WTC11 (cell line): Measurements from ENCODE around the gene ACP5. TPM values are rescaled to one million over a fixed set of nuclear protein-coding genes. Genes with fewer than 3 reads are reported as not detected.
A peak's percentile ranks its signal among the peaks of the same experiment; 100 is the strongest.

Experiments used
- ATAC-seq: fragments of 200-7000 bp; cut with Tn5 transposase; 2 replicates; pipeline ENCODE4 v1.10.0; 2021; ENCODE audit warnings: mild to moderate bottlenecking, moderate library complexity
- CTCF ChIA-PET: fragments of 300-600 bp; sonication (Branson Sonifier 250); formaldehyde crosslinking; loops from one replicate; lab custom pipeline; 2021; ENCODE audit warnings: antibody characterized with exemption; lab: Charles Lee
- POLR2A ChIA-PET: fragments of 350-600 bp; sonication (Branson Sonifier 250); formaldehyde crosslinking; loops from one replicate; lab custom pipeline; 2021; ENCODE audit warnings: antibody characterized with exemption; lab: Charles Lee
- DNase-seq: peaks from one replicate; pipeline ENCODE4 v3.0.0; 2021; ENCODE audit warnings: low spot score
- H3K27ac Mint-ChIP-seq: 2 replicates; pipeline ENCODE4 v1.8.0; 2021; ENCODE audit warnings: mixed read lengths
- H3K27me3 Mint-ChIP-seq: 2 replicates; pipeline ENCODE4 v1.8.0; 2021; ENCODE audit warnings: low read depth, mild to moderate bottlenecking, moderate library complexity, mixed read lengths
- H3K36me3 Mint-ChIP-seq: 2 replicates; pipeline ENCODE4 v1.8.0; 2021; ENCODE audit warnings: mixed read lengths
- H3K4me1 Mint-ChIP-seq: 2 replicates; pipeline ENCODE4 v1.8.0; 2022; ENCODE audit warnings: mixed read lengths
- H3K4me3 Mint-ChIP-seq: 2 replicates; pipeline ENCODE4 v1.8.0; 2021; ENCODE audit warnings: mild to moderate bottlenecking, moderate library complexity, mixed read lengths
- H3K9me3 Mint-ChIP-seq: 2 replicates; pipeline ENCODE4 v1.8.0; 2021; ENCODE audit warnings: mixed read lengths
- CREB1 ChIP-seq: sonication (generic); formaldehyde crosslinking; IDR thresholded peaks from 2 replicates; pipeline ENCODE4 v1.8.0; 2023; ENCODE audit warnings: mild to moderate bottlenecking, missing genetic modification reagents
- ELF4 ChIP-seq: sonication (generic); formaldehyde crosslinking; IDR thresholded peaks from 2 replicates; pipeline ENCODE4 v1.8.1; 2022; ENCODE audit warnings: low read depth, mild to moderate bottlenecking, moderate library complexity, missing genetic modification reagents
- GRHL2 ChIP-seq: fragments of 250-450 bp; sonication (Bioruptor Pico); IDR thresholded peaks from 2 replicates; pipeline ENCODE4 v1.8.0; 2022; ENCODE audit warnings: mild to moderate bottlenecking, moderate library complexity; ENCODE audit not compliant: insufficient replicate concordance, severe bottlenecking
- MXD4 ChIP-seq: fragments of 250-450 bp; sonication (Bioruptor Pico); IDR thresholded peaks from 2 replicates; pipeline ENCODE4 v1.8.0; 2021; ENCODE audit warnings: mild to moderate bottlenecking, moderate library complexity, borderline replicate concordance
- NR2C2 ChIP-seq: sonication (generic); formaldehyde crosslinking; IDR thresholded peaks from 2 replicates; pipeline ENCODE4 v1.8.0; 2022; ENCODE audit warnings: mild to moderate bottlenecking, missing genetic modification reagents
- NR3C1 ChIP-seq: sonication (generic); formaldehyde crosslinking; conservative IDR thresholded peaks from 2 replicates; pipeline ENCODE4 v1.8.1; 2023; ENCODE audit warnings: low read depth, mild to moderate bottlenecking, missing genetic modification reagents
- RORB ChIP-seq: fragments of 250-450 bp; sonication (Bioruptor Pico); IDR thresholded peaks from 2 replicates; pipeline ENCODE4 v1.9.0; 2021; ENCODE audit warnings: mild to moderate bottlenecking
- ZBTB21 ChIP-seq: sonication (generic); formaldehyde crosslinking; IDR thresholded peaks from 2 replicates; pipeline ENCODE4 v1.8.1; 2023; ENCODE audit warnings: mild to moderate bottlenecking, missing genetic modification reagents, borderline replicate concordance
- ZNF121 ChIP-seq: sonication (generic); formaldehyde crosslinking; IDR thresholded peaks from 2 replicates; pipeline ENCODE4 v1.8.0; 2023; ENCODE audit warnings: missing genetic modification reagents
- ZNF671 ChIP-seq: fragments of 250-450 bp; sonication (Bioruptor Pico); IDR thresholded peaks from 2 replicates; pipeline ENCODE4 v1.8.0; 2021; ENCODE audit warnings: mild to moderate bottlenecking
- total RNA-seq: library from RNA; stranded (reverse); gene quantifications from 3 replicates; pipeline ENCODE4 v1.2.3, GENCODE V29; 2021
- TF ChIP-seq, protein P1 (sequence below): sonication (generic); formaldehyde crosslinking; IDR thresholded peaks from 2 replicates; pipeline ENCODE4 v1.8.1; 2023; ENCODE audit warnings: mild to moderate bottlenecking, moderate library complexity, missing genetic modification reagents
- TF ChIP-seq, protein P2 (sequence below): fragments of 250-450 bp; sonication (Bioruptor Pico); IDR thresholded peaks from 2 replicates; pipeline ENCODE4 v1.9.0; 2021; ENCODE audit warnings: mild to moderate bottlenecking
- TF ChIP-seq, protein P3 (sequence below): sonication (generic); formaldehyde crosslinking; IDR thresholded peaks from 2 replicates; pipeline ENCODE4 v1.8.0; 2022; ENCODE audit warnings: mild to moderate bottlenecking, missing genetic modification reagents
- TF ChIP-seq, protein P4 (sequence below): sonication (generic); formaldehyde crosslinking; conservative IDR thresholded peaks from 2 replicates; pipeline ENCODE4 v1.8.1; 2022; ENCODE audit warnings: mild to moderate bottlenecking, missing genetic modification reagents
- TF ChIP-seq, protein P5 (sequence below): fragments of 250-450 bp; sonication (Bioruptor Pico); IDR thresholded peaks from 2 replicates; pipeline ENCODE4 v1.8.0; 2021; ENCODE audit warnings: mild to moderate bottlenecking
- TF ChIP-seq, protein P6 (sequence below): sonication (generic); formaldehyde crosslinking; IDR thresholded peaks from 2 replicates; pipeline ENCODE4 v1.8.1; 2023; ENCODE audit warnings: mild to moderate bottlenecking, missing genetic modification reagents, moderate library complexity
- TF ChIP-seq, protein P7 (sequence below): sonication (generic); formaldehyde crosslinking; IDR thresholded peaks from 2 replicates; pipeline ENCODE4 v1.8.1; 2023; ENCODE audit warnings: mild to moderate bottlenecking, missing genetic modification reagents, moderate library complexity
- TF ChIP-seq, protein P8 (sequence below): sonication (generic); formaldehyde crosslinking; IDR thresholded peaks from 2 replicates; pipeline ENCODE4 v1.8.0; 2022; ENCODE audit warnings: mild to moderate bottlenecking, missing genetic modification reagents
- TF ChIP-seq, protein P9 (sequence below): fragments of 250-450 bp; sonication (Bioruptor Pico); IDR thresholded peaks from 2 replicates; pipeline ENCODE4 v2.1.2; 2022; ENCODE audit warnings: mild to moderate bottlenecking, moderate library complexity
- TF ChIP-seq, protein P10 (sequence below): sonication (generic); formaldehyde crosslinking; IDR thresholded peaks from 2 replicates; pipeline ENCODE4 v1.8.0; 2022; ENCODE audit warnings: mild to moderate bottlenecking, missing genetic modification reagents

ACP5 gene
- total RNA-seq, 1 experiment from 2014 or later = 8.6 TPM

DNA sequence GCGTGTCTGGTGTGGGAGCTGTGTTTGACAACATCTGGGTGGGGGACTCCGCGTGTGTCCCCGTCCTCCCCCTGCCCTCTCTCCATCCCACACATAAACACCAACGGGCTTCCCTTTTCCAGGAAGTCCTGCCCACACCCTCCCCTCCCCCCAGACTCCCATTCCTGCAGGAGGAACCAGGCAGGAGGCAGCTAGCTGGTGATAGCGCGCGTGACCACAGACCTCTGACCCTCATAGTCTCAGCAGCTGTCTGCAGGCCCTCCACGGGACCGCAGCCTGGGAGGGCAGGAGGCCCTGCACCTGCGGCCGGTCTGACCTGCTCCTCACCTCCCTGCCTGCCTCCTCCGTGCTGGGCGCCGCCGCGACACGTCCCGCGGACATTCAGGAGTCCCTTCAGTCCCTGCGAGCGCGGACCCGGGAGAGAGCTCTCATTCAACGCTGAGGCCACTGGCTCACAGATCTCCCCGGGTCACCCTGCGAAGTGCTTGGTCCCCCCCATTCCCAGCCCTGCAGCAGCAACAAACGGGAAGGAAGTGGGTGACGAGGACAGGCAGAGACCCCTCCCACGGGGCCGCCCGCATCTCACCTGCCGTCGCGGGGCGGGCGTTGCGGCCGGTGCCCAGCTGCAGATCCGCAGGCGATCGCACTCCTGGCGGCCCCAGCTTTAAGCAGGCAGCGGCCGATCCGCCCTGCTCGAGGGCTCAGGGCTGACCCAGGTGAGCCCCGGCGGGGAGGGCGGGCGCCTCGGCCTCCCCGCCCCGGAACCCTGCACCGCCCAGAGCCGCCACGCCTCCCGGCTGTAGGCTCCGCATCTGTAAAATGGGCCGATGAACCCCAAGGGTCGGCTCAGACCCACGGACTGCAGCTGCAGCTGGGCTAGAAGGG is 1.1 kb upstream of the ACP5 start (continued):
- TF ChIP-seq, protein P1, sequence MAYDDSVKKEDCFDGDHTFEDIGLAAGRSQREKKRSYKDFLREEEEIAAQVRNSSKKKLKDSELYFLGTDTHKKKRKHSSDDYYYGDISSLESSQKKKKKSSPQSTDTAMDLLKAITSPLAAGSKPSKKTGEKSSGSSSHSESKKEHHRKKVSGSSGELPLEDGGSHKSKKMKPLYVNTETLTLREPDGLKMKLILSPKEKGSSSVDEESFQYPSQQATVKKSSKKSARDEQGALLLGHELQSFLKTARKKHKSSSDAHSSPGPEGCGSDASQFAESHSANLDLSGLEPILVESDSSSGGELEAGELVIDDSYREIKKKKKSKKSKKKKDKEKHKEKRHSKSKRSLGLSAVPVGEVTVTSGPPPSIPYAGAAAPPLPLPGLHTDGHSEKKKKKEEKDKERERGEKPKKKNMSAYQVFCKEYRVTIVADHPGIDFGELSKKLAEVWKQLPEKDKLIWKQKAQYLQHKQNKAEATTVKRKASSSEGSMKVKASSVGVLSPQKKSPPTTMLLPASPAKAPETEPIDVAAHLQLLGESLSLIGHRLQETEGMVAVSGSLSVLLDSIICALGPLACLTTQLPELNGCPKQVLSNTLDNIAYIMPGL (CRISPR knock-in tag) = peak; percentile 27; the same call in 1 of the 2 replicates

DNA sequence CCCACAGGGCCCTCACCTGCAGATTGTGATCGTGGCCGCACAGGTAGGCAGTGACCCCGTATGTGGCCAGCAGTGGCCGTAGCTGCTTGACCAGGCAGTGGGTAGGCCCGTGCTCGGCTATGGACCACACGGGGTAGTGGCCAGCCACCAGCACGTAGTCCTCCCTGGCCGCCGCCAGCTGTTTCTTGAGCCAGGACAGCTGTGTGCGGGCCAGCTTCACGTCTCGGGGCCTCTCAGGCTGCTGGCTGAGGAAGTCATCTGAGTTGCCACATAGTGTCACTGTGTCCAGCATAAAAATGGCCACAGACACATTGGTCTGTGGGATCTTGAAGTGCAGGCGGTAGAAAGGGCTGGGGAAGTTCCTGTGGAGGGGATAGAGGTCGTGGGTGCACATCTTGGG is 1.2 kb downstream of the ACP5 start:
- peaks cover 8% of the 10 kb centered on the region for H3K4me1 Mint-ChIP-seq
- ATAC-seq (no peak), DNase-seq (no peak)
- ChIA-PET POLR2A (no interaction called here), CTCF (interaction anchor here (0.6 kb wide), 1 partner anchor 807 kb away, joined by 3 read pairs; no protein-coding TSS in a partner anchor)
- no peaks in the 10 kb centered on the region for H3K9me3 Mint-ChIP-seq
- TF ChIP-seq NR2C2 (CRISPR knock-in tag) (no peak), MXD4 (CRISPR knock-in tag) (no peak), ZBTB21 (CRISPR knock-in tag) (no peak), ZNF121 (CRISPR knock-in tag) (no peak), NR3C1 (no peak), RORB (CRISPR knock-in tag) (no peak), GRHL2 (CRISPR knock-in tag) (no peak), ZNF671 (no peak)
- TF ChIP-seq, protein P2, sequence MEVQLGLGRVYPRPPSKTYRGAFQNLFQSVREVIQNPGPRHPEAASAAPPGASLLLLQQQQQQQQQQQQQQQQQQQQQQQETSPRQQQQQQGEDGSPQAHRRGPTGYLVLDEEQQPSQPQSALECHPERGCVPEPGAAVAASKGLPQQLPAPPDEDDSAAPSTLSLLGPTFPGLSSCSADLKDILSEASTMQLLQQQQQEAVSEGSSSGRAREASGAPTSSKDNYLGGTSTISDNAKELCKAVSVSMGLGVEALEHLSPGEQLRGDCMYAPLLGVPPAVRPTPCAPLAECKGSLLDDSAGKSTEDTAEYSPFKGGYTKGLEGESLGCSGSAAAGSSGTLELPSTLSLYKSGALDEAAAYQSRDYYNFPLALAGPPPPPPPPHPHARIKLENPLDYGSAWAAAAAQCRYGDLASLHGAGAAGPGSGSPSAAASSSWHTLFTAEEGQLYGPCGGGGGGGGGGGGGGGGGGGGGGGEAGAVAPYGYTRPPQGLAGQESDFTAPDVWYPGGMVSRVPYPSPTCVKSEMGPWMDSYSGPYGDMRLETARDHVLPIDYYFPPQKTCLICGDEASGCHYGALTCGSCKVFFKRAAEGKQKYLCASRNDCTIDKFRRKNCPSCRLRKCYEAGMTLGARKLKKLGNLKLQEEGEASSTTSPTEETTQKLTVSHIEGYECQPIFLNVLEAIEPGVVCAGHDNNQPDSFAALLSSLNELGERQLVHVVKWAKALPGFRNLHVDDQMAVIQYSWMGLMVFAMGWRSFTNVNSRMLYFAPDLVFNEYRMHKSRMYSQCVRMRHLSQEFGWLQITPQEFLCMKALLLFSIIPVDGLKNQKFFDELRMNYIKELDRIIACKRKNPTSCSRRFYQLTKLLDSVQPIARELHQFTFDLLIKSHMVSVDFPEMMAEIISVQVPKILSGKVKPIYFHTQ = no peak
- TF ChIP-seq, protein P3, sequence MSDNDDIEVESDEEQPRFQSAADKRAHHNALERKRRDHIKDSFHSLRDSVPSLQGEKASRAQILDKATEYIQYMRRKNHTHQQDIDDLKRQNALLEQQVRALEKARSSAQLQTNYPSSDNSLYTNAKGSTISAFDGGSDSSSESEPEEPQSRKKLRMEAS (CRISPR knock-in tag) = no peak
- TF ChIP-seq, protein P4, sequence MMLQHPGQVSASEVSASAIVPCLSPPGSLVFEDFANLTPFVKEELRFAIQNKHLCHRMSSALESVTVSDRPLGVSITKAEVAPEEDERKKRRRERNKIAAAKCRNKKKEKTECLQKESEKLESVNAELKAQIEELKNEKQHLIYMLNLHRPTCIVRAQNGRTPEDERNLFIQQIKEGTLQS (CRISPR knock-in tag) = no peak
- TF ChIP-seq, protein P5, sequence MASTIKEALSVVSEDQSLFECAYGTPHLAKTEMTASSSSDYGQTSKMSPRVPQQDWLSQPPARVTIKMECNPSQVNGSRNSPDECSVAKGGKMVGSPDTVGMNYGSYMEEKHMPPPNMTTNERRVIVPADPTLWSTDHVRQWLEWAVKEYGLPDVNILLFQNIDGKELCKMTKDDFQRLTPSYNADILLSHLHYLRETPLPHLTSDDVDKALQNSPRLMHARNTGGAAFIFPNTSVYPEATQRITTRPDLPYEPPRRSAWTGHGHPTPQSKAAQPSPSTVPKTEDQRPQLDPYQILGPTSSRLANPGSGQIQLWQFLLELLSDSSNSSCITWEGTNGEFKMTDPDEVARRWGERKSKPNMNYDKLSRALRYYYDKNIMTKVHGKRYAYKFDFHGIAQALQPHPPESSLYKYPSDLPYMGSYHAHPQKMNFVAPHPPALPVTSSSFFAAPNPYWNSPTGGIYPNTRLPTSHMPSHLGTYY = no peak
- TF ChIP-seq, protein P6, sequence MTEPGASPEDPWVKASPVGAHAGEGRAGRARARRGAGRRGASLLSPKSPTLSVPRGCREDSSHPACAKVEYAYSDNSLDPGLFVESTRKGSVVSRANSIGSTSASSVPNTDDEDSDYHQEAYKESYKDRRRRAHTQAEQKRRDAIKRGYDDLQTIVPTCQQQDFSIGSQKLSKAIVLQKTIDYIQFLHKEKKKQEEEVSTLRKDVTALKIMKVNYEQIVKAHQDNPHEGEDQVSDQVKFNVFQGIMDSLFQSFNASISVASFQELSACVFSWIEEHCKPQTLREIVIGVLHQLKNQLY = no peak
- H3K27ac Mint-ChIP-seq = no peak overlapping the region
- H3K27me3 Mint-ChIP-seq = peaks cover 12% of the 10 kb centered on the region
- no peaks in the 10 kb centered on the region for H3K36me3 Mint-ChIP-seq
- no peak overlapping the region for H3K4me3 Mint-ChIP-seq

DNA sequence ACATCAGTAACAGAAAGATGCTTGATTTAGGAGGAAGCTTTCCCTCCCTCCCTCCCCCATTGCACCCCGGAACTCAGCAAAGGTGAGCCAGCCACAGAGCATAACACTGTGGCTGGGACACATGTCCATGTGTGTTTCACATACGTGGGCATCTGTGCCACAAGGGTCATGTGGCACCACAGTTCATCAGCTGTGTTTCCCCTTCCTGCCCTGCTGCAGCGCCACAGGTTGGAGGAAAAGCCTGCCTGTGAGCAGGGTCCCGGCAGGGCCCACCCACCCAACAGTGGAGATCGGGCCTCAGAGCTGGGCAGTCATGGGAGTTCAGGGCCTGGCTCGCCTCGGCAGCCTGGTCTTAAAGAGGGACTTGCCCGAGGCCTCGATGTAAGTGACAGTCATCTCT is 2.8 kb downstream of the ACP5 start:
- no peak overlapping the region for H3K27ac Mint-ChIP-seq
- POLR2A ChIA-PET = no interaction called here
- H3K9me3 Mint-ChIP-seq = no peaks in the 10 kb centered on the region
- peaks cover 9% of the 10 kb centered on the region for H3K27me3 Mint-ChIP-seq
- H3K4me3 Mint-ChIP-seq = no peak overlapping the region
- DNase-seq (no peak), ATAC-seq (no peak)
- no peaks in the 10 kb centered on the region for H3K36me3 Mint-ChIP-seq
- CTCF ChIA-PET = no interaction called here
- peaks cover 8% of the 10 kb centered on the region for H3K4me1 Mint-ChIP-seq
- TF ChIP-seq, protein P7, sequence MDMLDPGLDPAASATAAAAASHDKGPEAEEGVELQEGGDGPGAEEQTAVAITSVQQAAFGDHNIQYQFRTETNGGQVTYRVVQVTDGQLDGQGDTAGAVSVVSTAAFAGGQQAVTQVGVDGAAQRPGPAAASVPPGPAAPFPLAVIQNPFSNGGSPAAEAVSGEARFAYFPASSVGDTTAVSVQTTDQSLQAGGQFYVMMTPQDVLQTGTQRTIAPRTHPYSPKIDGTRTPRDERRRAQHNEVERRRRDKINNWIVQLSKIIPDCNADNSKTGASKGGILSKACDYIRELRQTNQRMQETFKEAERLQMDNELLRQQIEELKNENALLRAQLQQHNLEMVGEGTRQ = no peak
- TF ChIP-seq RORB (CRISPR knock-in tag) (no peak), ELF4 (no peak), ZBTB21 (CRISPR knock-in tag) (no peak), CREB1 (no peak)
- TF ChIP-seq, protein P8, sequence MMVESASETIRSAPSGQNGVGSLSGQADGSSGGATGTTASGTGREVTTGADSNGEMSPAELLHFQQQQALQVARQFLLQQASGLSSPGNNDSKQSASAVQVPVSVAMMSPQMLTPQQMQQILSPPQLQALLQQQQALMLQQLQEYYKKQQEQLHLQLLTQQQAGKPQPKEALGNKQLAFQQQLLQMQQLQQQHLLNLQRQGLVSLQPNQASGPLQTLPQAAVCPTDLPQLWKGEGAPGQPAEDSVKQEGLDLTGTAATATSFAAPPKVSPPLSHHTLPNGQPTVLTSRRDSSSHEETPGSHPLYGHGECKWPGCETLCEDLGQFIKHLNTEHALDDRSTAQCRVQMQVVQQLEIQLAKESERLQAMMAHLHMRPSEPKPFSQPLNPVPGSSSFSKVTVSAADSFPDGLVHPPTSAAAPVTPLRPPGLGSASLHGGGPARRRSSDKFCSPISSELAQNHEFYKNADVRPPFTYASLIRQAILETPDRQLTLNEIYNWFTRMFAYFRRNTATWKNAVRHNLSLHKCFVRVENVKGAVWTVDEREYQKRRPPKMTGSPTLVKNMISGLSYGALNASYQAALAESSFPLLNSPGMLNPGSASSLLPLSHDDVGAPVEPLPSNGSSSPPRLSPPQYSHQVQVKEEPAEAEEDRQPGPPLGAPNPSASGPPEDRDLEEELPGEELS = no peak
- TF ChIP-seq, protein P9, sequence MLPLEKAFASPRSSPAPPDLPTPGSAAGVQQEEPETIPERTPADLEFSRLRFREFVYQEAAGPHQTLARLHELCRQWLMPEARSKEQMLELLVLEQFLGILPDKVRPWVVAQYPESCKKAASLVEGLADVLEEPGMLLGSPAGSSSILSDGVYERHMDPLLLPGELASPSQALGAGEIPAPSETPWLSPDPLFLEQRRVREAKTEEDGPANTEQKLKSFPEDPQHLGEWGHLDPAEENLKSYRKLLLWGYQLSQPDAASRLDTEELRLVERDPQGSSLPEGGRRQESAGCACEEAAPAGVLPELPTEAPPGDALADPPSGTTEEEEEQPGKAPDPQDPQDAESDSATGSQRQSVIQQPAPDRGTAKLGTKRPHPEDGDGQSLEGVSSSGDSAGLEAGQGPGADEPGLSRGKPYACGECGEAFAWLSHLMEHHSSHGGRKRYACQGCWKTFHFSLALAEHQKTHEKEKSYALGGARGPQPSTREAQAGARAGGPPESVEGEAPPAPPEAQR (CRISPR knock-in tag) = no peak
- TF ChIP-seq, protein P10, sequence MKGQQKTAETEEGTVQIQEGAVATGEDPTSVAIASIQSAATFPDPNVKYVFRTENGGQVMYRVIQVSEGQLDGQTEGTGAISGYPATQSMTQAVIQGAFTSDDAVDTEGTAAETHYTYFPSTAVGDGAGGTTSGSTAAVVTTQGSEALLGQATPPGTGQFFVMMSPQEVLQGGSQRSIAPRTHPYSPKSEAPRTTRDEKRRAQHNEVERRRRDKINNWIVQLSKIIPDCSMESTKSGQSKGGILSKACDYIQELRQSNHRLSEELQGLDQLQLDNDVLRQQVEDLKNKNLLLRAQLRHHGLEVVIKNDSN = no peak
